ENCODE data around the gene TENM3. TPM values are rescaled to one million over a fixed set of nuclear protein-coding genes. Genes with fewer than 3 reads are reported as not detected.

TENM3 gene
- polyA plus RNA-seq, 1 of the 3 experiments (the other 2 are of a cell fraction) = 10.4 TPM

- Histone ChIP-seq H3K36me3 (replicated peaks in 1 of 2; ENCODE audit: control insufficient read depth in 1 of 2, insufficient read depth in 2 of 2, low read length in 1 of 2) (peaks cover 0 to 46% of the 10 kb centered on the region in 2 experiments), H3K27me3 (ENCODE audit: insufficient read depth) (no peaks in the 10 kb centered on the region), H3K27ac (ENCODE audit: low read depth in 2 of 2, low read length in 1 of 2) (no peak overlapping the region), H3K79me2 (ENCODE audit: insufficient read depth) (no peaks in the 10 kb centered on the region), H3F3A (replicated peaks; ENCODE audit: insufficient read depth) (no peaks in the 10 kb centered on the region), H3K9me3 (no peaks in the 10 kb centered on the region), H3K4me1 (ENCODE audit: control insufficient read depth in 1 of 2, insufficient read depth in 2 of 2, low read depth in 1 of 2, low read length in 1 of 2) (no peaks in the 10 kb centered on the region; a peak in 1 of 4 replicates), H3K4me2 (no peak overlapping the region), H3K9me2 (no peaks in the 10 kb centered on the region), H3K9ac (no peak overlapping the region), H2AFZ (ENCODE audit: low read depth) (no peak overlapping the region), H3K4me3 (ENCODE audit: low read depth in 2 of 2, low read length in 1 of 2) (no peak overlapping the region), H4K20me1 (ENCODE audit: insufficient read depth) (no peaks in the 10 kb centered on the region)
- ChIA-PET POLR2A (no interaction called here), CTCF (interaction anchor here (1.1 kb wide), 1 partner anchor 16 kb away, joined by 3 read pairs; no protein-coding TSS in a partner anchor)
- 90% methylated on average over 7 of the region's 7 CpGs for WGBS (ENCODE audit: low lambda C conversion rate)
- DNase-seq = no peak
- TF ChIP-seq GATA2 (CRISPR knock-in tag; IDR thresholded peaks at IDR 0.05) (no peak), RCOR1 (IDR thresholded peaks at IDR 0.05; ENCODE audit: low read length) (no peak), ELF1 (IDR thresholded peaks at IDR 0.05) (no peak)
These were observed 546.3 kb downstream of the TENM3 start for GRCh38 chr4:182789529-182789928.

- peaks cover 0 to 5% of the 10 kb centered on the region in 2 experiments; a peak in 2 of 4 replicates for H3K4me1 ChIP-seq (ENCODE audit: control insufficient read depth in 1 of 2, insufficient read depth in 2 of 2, low read depth in 1 of 2, low read length in 1 of 2)
- H3K27me3 ChIP-seq (ENCODE audit: insufficient read depth) = no peaks in the 10 kb centered on the region
- no peaks in the 10 kb centered on the region for H3K9me3 ChIP-seq
- no peak for TF ChIP-seq EZH2phosphoT487 (IDR thresholded peaks at IDR 0.05; ENCODE audit: borderline replicate concordance, low read depth)
- no peak for TF ChIP-seq TAF1 (IDR thresholded peaks at IDR 0.05; ENCODE audit: borderline replicate concordance, low read depth, low read length)
- no peak for TF ChIP-seq ZBTB33 (IDR thresholded peaks at IDR 0.05; ENCODE audit: borderline replicate concordance, low read depth)
- no peak for TF ChIP-seq RCOR1 (IDR thresholded peaks at IDR 0.05; ENCODE audit: low read length)
- TF ChIP-seq RAD21 (IDR thresholded peaks at IDR 0.05; ENCODE audit: low read length) = no peak
- TF ChIP-seq FOXJ3 (CRISPR knock-in tag; IDR thresholded peaks at IDR 0.05) = no peak
- no peak for TF ChIP-seq FOSL2 (IDR thresholded peaks at IDR 0.05; ENCODE audit: borderline replicate concordance, low read depth)
- no peak for TF ChIP-seq USF2 (IDR thresholded peaks at IDR 0.05; ENCODE audit: borderline replicate concordance, low read depth, low read length)
- TF ChIP-seq NFIC (IDR thresholded peaks at IDR 0.05; ENCODE audit: borderline replicate concordance) = no peak
- TF ChIP-seq MXI1 (IDR thresholded peaks at IDR 0.05; ENCODE audit: low read depth, low read length) = no peak
- no peak for TF ChIP-seq TEAD4 (IDR thresholded peaks at IDR 0.05; ENCODE audit: borderline replicate concordance, insufficient read depth)
- TF ChIP-seq RFX5 (IDR thresholded peaks at IDR 0.05; ENCODE audit: low read length) = no peak
- TF ChIP-seq TCF12 (IDR thresholded peaks at IDR 0.05) = no peak
- no peak for TF ChIP-seq YY1 (IDR thresholded peaks at IDR 0.05; ENCODE audit: low read depth)
- TF ChIP-seq GABPA (IDR thresholded peaks at IDR 0.05; ENCODE audit: low read depth) = no peak
- TF ChIP-seq CTCF (IDR thresholded peaks at IDR 0.05) = no peak
- no peak for TF ChIP-seq RXRA (IDR thresholded peaks at IDR 0.05; ENCODE audit: borderline replicate concordance, low read depth)
- H3K4me3 ChIP-seq (ENCODE audit: low read depth in 2 of 2, low read length in 1 of 2) = no peak overlapping the region
- H3K36me3 ChIP-seq (replicated peaks in 1 of 2; ENCODE audit: control insufficient read depth in 1 of 2, insufficient read depth in 2 of 2, low read length in 1 of 2) = peaks cover 0 to 57% of the 10 kb centered on the region in 2 experiments
- H3K27ac ChIP-seq (ENCODE audit: low read depth in 2 of 2, low read length in 1 of 2) = no peak overlapping the region
- no peak overlapping the region for H3K4me2 ChIP-seq
- ChIA-PET CTCF (interaction anchor here (1.3 kb wide), 1 partner anchor 9 kb away, joined by 4 read pairs; no protein-coding TSS in a partner anchor), POLR2A (no interaction called here)
- no peak overlapping the region for H3K9ac ChIP-seq
- H3K79me2 ChIP-seq (ENCODE audit: insufficient read depth) = no peaks in the 10 kb centered on the region
- 77% methylated on average over 6 of the region's 6 CpGs for WGBS (ENCODE audit: low lambda C conversion rate)
- H3K9me2 ChIP-seq = no peaks in the 10 kb centered on the region
- H2AFZ ChIP-seq (ENCODE audit: low read depth) = no peak overlapping the region
- no peak for DNase-seq
- no peaks in the 10 kb centered on the region for H4K20me1 ChIP-seq (ENCODE audit: insufficient read depth)
- H3F3A ChIP-seq (replicated peaks; ENCODE audit: insufficient read depth) = no peaks in the 10 kb centered on the region
These were observed 552.4 kb downstream of the TENM3 start for GRCh38 chr4:182795446-182796238.
